NCI-H345 treated with DMSO at 0.1 percent for 48 hours (cell line): ENCODE data around the gene UQCC2.
A peak's percentile ranks its signal among the peaks of the same experiment; 100 is the strongest.

Experiments used
- DNase-seq: peaks from one replicate; lab custom pipeline; 2025; ENCODE audit not compliant: unreplicated experiment; lab: John Stamatoyannopoulos, UW

UQCC2 gene

GRCh38 chr6:33711140-33712129 is at the start of gene UQCC2:
UQCC2 (minus strand) TSS chr6:33711700; CDS start chr6:33711686, 14 bp downstream.
- peak; percentile 96 for DNase-seq

DNA sequence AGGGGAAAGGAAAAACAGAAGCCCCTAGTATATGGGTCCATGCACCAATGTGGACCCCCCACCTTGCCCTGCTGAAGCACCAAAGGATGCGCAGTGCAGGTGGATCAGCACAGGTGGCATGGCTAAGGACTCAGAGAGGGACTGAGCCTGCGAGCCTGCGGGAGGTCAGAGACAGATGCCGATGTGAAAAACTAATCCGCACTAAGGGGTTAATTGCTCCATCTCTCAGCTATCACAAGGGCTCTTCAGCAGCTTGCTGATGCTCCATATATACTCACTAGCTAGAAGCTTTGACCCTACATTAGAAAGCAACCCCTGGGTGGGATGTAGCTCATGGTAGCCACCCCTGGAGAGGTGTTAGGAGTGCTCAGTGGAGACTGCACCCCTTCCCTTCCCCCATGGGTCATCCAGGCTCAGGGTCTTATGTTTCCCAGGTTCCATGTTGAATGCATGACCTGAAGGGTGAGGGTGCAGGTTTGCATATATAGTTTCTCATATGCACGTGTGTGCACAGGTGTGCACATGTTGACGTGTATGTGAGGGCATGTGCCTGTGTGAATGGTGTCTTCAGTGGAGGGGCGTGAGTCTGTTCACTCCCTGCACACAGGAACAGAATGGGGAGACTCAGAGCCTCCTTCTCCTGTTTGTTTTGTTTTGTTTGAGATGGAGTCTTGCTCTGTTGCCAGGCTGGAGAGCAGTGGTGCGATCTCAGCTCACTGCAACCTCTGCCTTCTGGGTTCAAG is 48.6 kb upstream of the UQCC2 start:
- no peak for DNase-seq

GRCh38 chr6:33758815-33759216 is 47.3 kb upstream of the UQCC2 start:
- no peak for DNase-seq

DNA sequence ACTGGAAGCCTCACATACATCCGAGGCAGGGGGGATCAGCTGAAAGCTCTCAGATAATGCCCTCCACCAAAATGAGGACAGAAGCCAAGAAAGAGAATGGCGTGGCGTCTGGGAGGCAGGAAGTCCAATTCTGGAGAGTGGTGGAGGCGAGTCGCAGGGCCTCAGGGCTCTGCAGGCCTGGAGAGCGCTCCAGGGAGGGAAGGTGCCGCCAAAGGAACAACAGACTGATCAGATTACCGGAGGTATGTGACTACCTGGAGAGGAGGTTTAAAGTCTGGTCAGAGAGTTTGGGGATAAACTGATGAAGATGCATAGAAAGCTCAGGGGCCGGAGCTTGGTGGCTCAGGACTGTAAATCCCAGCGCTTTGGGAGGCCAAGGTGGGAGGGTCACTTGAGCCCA is 46.4 kb upstream of the UQCC2 start:
- no peak for DNase-seq

- DNase-seq = no peak
Observed at GRCh38 chr6:33757113-33757512, 45.6 kb upstream of the UQCC2 start.

- no peak for DNase-seq
Observed at GRCh38 chr6:33756211-33756954, 44.9 kb upstream of the UQCC2 start.

GRCh38 chr6:33755070-33755869 is 43.8 kb upstream of the UQCC2 start:
- DNase-seq = peak; percentile 90

GRCh38 chr6:33754222-33754621 is 42.7 kb upstream of the UQCC2 start:
- DNase-seq = no peak

GRCh38 chr6:33752646-33753015 is 41.1 kb upstream of the UQCC2 start:
- no peak for DNase-seq

GRCh38 chr6:33751771-33752645 is 40.5 kb upstream of the UQCC2 start:
- peak; percentile 96 for DNase-seq

- DNase-seq = no peak
Observed at GRCh38 chr6:33750244-33750991, 38.9 kb upstream of the UQCC2 start.

- DNase-seq = no peak
Observed at GRCh38 chr6:33749401-33749800, 37.9 kb upstream of the UQCC2 start.

GRCh38 chr6:33748841-33749240 is 37.3 kb upstream of the UQCC2 start:
- no peak for DNase-seq

GRCh38 chr6:33747823-33748222 is 36.3 kb upstream of the UQCC2 start:
- DNase-seq = no peak

GRCh38 chr6:33746651-33747100 is 35.2 kb upstream of the UQCC2 start, which contains the start of gene IP6K3:
IP6K3 (minus strand) TSS chr6:33746905; CDS start chr6:33735476, 11,429 bp downstream.
- DNase-seq = no peak

DNA sequence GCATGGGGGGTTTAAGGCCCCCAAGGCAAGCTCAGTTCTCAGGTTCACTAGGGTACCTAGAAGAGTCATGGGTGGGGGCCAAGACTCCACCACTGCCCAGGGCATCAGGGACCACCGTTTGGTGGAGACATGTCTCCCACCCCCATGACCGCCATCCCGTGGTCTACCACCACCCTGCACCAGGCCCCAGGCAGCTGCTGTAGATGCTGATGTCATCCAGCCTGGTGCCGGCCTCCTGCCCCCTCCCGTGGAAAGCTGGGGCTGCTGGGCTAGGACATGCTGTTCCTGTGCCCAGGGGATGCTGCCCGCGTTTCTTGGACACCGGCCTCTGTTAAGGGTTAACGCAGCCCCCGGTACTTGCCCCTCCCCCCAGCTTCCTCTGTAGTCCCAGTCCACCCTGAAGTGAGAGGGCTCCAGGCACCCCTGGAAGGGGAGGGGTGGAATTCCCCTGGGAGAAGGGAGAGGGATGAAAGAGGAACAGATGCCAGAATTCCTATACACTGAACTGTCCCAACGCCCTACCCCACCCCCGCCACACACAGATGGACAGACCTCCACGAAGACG is 34.6 kb upstream of the UQCC2 start:
- no peak for DNase-seq

DNA sequence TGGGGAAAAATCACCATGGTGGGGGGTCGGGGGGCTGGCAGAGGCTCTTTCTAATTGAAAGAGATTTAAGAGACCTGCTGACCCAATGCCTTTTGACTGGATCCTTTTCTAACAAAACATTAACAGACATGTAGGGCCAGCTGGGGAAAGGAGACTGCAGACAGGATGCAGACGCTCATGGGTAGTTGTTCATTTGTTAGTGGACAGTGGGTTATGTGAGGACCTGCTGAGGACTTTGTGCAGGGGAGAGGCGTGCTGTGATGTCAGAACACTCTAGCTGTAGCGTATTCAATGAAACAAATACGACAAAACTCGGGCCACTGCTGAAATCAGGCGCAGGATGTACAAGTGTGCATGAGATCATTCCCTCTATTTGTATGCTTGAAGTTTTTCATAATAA is 34.0 kb upstream of the UQCC2 start:
- DNase-seq = no peak

- peak; percentile 68 for DNase-seq
Observed at GRCh38 chr6:33744895-33745546, 33.5 kb upstream of the UQCC2 start.
